ENCODE data around the gene KRTAP3-1. TPM values are rescaled to one million over a fixed set of nuclear protein-coding genes. Genes with fewer than 3 reads are reported as not detected.
"Not testable (repeated sequence)": the region's sequence is repeated elsewhere in the genome, so short reads cannot be mapped to it uniquely, and the experiment has no call there.

KRTAP3-1 gene
- polyA plus RNA-seq, 3 donors, result not detected

DNA sequence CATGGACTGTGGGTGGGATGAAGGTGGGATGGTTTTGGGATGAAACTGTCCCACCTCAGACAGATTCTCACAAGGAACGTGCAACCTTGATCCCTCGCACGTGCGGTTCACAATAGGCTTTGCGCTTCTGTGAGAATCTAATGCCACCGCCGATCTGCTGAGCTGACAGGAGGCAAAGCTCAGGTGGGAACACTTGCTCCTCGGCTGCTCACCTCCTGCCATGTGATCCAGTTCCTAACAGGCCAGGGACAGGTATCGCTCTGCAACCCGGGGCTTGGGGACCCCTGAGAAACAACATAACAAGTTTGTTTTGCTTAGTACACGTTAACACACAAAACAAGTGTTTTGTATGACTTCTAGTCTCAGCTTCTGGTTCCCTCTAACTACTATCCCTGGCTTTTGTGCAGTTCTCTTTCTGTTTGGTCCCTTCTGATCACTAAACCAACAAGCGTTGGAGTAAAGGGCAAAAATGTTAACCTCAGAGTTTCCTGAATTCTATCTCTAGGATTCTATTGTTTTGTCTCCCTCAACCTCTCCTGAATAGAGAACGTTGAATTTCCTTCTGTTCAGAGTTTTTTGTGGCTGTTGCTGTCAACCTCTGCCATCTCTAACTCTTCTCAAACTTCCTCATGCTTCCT lies 7.8 kb upstream of the KRTAP3-1 start:
- no peak for DNase-seq (ENCODE audit: low read depth in 3 of 3, low spot score in 2 of 3)

DNA sequence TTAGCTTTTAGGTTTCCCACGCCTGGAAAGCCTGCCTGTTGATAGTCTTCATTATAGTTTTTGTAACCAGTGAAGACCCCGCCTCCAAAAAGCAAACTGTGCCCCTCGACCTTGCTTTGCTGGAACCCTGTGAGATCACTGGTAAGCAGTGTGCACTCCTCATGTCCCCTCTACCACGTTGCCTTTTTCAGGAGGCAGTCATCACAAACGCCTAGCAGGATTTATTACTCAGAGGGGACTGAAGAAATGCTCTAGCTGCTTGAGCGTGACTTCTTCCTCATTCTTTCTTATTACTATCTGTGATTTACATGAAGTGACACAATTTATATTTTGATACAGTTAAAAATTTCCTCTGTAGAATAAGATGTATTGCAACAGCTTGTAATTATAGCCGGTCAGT lies 6.5 kb upstream of the KRTAP3-1 start:
- DNase-seq (ENCODE audit: low read depth in 3 of 3, low spot score in 2 of 3), result no peak

DNA sequence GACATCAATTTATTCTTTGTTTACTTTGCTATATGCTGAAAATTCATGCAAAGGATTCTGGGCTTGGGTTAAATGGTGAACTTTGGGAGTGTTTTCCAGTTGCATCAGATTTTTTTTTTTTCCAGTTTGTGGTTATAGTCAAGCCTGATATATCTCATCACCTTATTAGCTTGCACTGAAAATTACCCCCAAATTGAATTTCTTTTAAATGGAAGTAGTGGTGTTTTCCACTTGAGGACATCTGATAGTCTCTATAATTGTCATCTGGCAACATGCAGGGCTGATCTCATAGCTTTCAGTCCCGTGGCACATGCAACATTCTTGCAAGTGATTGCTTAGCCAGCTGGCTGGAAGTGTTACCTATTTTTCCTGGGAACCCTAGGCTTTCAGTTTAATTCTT lies 4.7 kb upstream of the KRTAP3-1 start:
- no peak for DNase-seq (ENCODE audit: low read depth in 3 of 3, low spot score in 2 of 3)

DNA sequence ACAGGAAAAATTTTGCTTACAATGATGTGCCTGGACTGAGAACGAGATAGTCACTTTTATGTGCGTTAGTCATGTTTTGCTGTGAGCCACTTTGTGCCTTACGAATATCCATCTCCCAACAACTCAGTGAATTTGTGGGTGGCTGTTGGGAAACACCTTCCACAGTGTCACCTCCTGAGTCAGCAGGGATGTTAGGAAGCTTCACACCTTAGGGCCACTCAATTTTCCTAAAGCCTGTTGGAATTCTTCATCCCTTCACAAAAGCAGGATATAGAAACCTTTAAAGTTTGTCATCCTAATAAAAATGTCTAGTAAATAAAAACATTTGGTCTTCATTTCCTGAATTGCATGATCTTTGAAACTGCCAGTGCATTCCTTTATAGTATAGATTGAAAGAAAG lies 4.3 kb upstream of the KRTAP3-1 start:
- no peak for DNase-seq (ENCODE audit: low read depth in 3 of 3, low spot score in 2 of 3)

DNA sequence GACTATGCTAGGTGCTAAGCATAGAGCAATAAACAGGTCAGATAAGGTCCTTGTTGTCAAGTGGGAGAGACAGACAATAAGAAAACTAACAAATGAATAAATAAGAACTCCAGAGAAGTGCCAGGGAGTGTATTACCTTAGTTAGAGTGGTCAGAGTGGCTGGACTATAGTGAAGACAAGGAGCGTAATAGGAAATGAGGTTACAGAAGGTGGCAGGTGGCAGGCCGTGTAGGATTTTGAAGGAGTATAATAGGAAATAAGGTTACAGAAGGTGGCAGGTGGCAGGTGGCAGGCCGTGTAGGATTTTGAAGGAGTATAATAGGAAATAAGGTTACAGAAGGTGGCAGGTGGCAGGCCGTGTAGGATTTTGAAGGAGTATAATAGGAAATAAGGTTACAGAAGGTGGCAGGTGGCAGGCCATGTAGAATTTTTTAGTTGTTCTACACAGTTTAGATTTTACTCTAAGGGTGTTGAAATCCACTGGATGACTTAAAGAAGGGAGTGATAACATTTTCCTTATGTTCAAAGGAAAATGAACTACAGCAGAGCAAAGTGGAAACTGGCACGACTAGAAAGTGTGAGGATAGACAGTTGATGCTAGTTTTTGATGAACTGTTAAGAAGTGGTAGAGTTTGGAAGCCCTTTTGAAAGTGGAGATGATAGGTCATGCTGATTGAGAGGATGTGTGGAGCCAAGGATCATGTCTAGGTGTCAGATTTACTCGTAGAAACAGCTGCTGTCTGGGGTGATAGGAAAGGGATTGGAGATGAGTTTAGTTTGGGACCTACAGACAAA lies 3.6 kb upstream of the KRTAP3-1 start:
- no peak for DNase-seq (ENCODE audit: low read depth in 3 of 3, low spot score in 2 of 3)

DNA sequence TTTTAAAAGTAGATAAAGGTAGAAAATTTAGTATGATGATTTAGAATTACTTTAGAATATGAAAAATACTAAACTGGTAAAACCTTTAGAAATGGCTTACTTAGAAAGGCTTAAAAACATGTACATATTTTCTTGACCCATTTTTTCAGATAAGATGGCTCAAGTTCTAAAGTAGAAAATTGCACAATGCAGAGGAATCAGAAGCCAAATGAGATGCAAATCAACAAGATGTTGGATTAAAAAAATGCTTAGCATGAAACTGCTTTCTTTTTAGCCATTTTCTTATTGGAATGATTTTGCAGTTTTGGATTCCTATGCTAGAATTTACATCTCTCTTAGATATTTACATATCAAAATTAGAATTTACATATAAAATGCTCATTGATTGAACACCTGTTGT lies 1.5 kb upstream of the KRTAP3-1 start:
- no peak for DNase-seq (ENCODE audit: low read depth in 3 of 3, low spot score in 2 of 3)

DNA sequence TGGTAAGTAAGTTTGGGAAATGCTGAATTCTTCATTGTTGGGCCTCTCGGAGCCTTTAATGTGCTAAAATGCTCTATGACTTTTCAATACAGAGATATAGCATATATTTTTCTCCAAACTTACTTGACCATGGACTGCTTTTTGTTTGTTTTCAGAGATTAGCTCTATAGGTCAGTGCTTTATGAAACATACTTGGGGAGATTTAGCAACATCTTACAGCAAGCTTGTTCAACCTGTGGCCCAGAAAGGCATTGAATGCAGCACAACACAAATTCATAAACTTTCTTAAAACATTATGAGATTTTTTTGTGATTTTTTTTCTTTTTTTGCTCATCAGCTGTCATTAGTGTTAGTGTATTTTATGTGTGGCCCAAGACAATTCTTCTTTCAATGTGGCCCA lies 1.0 kb upstream of the KRTAP3-1 start:
- no peak for DNase-seq (ENCODE audit: low read depth in 3 of 3, low spot score in 2 of 3)

DNA sequence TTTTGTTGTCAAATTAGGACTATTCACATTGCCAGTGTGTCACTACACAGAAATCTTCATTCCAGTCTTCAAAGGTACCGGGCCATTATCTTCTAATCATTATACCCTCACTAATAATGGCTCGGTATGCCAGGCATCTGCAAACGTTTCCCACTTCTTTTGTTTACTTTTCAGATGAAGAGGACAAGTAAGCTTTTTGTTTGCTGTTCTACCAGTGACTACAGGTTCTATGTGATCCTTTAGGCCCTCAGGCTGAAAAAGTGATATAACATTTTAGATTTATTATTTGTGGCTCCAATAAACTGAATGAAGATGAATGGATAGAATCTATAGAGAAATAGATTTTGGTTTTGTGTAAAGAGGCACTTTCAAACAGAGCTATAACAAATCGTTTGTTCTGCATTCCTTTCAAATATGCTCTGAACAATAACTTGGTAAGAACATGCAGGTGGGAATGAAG lies 403 bp upstream of the KRTAP3-1 start:
- no peak for DNase-seq (ENCODE audit: low read depth in 3 of 3, low spot score in 2 of 3)

DNA sequence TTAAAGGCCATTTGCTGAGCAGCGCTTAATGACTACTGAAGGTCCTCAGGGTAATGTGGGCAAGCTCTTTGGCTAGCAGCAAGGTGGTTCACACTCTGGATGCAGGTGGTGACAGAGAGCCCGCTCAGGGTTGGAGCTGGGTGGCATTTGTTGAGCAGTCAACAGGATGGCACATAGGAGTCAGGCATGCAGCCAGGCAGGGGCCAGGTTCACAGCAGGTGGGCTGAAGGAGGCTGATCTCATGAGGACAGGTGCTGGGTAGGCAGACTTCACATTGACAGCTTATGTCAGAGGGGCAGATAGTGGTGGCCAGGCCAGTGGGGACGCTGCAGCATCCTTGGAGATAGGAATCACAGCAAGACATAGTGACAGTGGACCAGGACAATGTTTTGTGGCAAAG lies 4.5 kb downstream of the KRTAP3-1 start:
- no peak for DNase-seq (ENCODE audit: low read depth in 3 of 3, low spot score in 2 of 3)

DNA sequence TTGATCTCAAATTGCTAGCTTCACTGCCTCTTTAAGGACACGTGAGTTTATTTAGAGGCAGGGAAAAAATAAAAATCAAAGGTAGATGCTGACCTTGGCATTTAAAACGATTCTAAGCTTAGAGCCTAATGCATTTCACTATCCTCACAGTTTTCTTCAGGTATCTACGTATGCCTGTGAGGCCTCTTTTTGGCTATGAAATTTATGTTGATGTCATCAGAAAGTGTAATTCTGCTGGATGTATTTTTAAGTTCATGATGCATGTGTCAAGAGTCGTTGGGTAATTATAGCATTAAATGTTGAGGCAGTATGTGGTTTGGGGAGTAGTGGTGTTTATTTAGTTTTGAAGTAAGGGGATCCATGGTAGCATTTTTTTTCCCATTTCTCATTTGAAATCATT lies 5.0 kb downstream of the KRTAP3-1 start:
- DNase-seq (ENCODE audit: low read depth in 3 of 3, low spot score in 2 of 3), result no peak

DNA sequence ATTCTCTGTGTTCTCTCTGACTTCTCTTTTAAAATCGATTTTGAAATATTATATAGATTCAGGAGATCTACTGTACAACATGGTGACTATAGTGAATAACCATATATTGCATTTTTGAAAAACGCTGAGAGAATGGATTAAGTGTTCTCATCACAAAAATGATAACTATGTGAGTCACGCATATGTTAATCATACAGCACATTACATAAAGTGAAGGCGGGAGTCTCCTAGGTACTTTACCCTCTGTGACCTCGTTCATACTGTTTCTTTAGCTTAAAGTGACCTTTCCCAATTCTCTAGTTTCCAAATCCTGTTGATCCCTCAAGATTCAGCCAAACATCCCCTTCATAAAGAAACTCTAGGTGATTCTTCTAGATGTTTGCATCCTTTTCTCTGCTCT lies 6.1 kb downstream of the KRTAP3-1 start:
- no peak for DNase-seq (ENCODE audit: low read depth in 3 of 3, low spot score in 2 of 3)

DNA sequence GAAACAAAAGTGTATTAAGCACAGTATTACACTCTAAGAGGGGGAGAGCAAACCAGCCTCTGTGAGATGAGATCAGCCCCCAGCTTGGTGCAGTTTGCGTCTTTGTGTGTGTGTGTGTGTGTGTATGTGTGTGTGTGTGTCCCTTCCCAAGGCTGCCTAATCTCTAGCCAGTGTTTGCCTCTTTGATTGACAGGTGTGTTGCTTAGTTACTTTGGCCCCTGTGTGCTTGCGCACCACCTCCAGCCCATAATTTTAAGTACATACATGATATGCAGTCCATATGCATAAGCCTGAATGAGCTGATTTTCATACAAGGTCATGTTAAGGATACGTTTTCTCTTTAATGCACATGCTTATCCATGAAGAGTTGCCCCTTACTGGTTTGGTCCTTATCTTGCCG lies 7.1 kb downstream of the KRTAP3-1 start:
- DNase-seq (ENCODE audit: low read depth in 3 of 3, low spot score in 2 of 3), result no peak

DNA sequence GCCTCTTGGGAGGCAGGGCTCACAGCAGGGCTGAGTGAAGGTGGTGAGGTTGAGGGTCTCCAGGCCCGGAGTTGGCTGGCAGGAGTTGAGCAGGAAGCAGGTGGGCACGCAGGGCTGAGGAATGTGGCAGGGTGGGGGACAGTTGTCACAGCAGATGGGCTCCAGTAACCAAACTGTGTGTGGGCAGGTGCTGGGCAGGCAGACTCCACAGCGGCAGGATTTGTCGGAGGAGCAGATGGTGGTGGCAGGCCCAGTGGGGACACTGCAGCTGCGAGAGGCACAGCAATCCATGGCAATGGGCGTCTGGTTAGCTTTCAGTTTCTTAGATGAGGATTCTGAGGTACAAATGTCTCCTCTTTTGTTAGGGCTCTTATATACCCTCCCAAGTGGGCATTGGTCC lies 9.4 kb downstream of the KRTAP3-1 start, which contains the start of gene KRTAP3-2:
KRTAP3-2 (minus strand) TSS at position 344 of the 400 bp plus-strand sequence; CDS start at position 291, 53 bp downstream.
- DNase-seq (ENCODE audit: low read depth in 3 of 3, low spot score in 2 of 3), result not testable (repeated sequence)

DNA sequence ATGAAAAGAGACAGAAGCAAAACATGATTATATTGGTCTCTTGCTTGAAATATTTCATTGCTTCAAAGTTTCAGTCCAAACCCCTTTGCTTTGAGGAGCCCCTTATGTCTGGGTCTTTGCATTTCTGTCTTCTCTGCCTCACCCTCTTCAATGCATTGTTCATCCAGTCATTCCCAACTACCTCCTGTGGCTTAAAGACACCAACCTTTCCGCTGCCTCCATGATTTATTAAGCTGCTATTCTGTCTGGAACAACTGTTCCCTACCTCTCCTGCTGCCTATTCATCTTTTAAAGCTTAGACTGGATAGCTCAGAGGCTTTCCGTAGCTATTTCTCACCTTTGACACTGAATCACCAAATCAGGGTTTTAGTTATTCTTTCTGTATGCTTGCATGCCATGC lies 11.6 kb downstream of the KRTAP3-1 start:
- DNase-seq (ENCODE audit: low read depth in 3 of 3, low spot score in 2 of 3), result no peak

DNA sequence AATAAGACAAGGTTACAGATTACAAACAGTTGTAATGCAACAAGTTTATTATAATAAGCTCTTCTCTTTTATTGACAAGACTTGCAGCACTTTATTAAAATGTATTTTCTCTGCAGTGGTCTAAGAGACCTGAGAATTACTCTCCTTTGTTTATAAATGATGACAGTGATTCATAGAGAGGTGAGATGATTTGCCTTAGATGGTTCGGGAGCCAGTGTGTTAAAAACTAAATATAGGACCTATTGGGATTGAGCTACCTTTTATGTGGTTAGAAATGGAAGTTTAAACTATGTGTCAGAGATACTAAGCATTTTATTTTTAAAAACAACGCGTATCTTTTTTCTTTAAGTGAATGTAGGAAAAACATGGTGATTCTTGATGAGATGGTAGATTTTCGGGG lies 12.1 kb downstream of the KRTAP3-1 start:
- DNase-seq (ENCODE audit: low read depth in 3 of 3, low spot score in 2 of 3), result no peak

DNA sequence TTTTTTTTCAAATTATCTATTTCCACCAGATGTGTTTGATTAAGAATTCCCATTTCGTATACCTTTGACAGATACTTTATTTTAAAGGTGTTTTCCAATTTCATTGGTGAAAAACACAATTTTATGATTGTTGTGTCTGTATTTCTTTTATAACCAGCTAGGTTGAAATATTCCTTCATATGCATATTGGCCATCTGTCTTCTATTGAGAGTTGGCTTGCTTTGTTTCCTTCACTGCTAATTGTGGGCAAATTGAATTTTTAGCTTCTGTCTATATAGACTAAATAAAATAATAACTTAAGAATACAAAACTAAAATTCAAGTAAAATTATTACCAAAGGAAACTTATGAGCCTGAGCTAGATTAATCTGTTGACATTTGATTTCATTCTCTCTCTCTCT lies 13.8 kb downstream of the KRTAP3-1 start:
- DNase-seq (ENCODE audit: low read depth in 3 of 3, low spot score in 2 of 3), result no peak

DNA sequence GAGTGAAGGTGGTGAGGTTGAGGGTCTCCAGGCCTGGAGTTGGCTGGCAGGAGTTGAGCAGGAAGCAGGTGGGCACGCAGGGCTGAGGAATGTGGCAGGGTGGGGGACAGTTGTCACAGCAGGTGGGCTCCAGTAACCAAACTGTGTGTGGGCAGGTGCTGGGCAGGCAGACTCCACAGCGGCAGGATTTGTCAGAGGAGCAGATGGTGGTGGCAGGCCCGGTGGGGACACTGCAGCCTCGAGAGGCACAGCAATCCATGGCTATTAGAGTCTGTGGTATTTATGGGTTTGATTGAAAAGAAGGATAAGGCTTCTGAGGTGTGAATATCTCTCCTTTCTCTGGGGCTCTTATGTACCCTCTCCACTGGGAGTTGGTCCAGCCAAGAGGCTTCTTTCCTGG lies 15.1 kb downstream of the KRTAP3-1 start, which contains the start of gene KRTAP3-3:
KRTAP3-3 (minus strand) TSS at position 326 of the 400 bp plus-strand sequence; CDS start at position 259, 67 bp downstream.
- no peak for DNase-seq (ENCODE audit: low read depth in 3 of 3, low spot score in 2 of 3)

DNA sequence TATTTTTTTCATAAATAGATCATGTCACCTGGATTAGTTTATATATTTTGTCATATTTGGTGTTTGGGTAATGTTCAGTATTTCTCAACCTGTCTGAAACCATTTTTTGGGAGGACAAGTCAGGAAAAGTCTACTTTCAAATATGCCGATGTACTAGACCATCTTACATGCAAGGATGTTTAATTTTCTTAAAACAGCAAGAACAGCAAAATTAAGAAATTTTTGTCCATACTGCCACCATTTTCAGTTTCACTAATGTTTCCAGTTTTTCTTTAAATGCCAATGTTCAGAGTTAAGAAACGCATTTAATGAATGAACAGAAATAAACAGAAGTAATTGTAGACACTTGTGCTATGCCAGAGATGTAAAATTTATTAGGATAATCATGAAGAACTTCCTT lies 15.8 kb downstream of the KRTAP3-1 start:
- no peak for DNase-seq (ENCODE audit: low read depth in 3 of 3, low spot score in 2 of 3)

DNA sequence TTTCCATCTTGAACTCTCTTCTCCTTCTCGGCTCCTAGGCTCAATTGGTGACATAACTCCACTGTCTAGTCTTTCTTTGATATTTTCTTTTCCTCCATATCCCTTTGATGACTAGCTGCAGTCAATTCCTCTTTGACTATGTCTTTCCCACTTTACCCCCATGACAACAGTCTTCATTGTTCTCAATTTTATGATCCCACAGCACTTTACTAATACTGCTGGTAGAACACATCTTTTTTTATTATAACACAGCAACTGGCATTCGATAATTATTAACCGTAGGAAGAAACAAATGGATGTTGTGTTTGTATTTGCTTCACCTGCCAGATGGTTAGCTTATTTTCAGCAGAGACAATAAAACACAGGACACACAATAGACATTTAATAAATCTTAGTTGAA lies 16.3 kb downstream of the KRTAP3-1 start:
- DNase-seq (ENCODE audit: low read depth in 3 of 3, low spot score in 2 of 3), result no peak

DNA sequence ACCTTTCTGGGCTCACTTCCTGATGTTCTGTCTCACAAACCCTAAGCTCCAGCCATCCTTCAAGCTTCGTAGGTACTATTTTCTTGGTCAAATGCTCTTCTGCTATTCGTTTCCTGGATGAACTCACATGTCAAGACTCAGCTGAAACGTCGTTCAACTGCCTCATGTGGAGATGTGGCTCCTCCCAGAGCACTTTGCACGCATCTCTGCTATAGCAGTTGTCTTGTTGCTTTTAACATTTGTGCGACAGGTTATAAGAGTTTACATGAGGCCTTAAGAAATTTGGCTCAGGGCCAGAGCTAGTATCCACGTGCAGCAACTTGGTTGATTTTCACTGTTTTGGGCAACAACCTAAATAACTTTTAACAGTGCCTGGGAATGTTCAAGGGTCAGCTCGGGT lies 22.0 kb downstream of the KRTAP3-1 start:
- DNase-seq (ENCODE audit: low read depth in 3 of 3, low spot score in 2 of 3), result no peak

DNA sequence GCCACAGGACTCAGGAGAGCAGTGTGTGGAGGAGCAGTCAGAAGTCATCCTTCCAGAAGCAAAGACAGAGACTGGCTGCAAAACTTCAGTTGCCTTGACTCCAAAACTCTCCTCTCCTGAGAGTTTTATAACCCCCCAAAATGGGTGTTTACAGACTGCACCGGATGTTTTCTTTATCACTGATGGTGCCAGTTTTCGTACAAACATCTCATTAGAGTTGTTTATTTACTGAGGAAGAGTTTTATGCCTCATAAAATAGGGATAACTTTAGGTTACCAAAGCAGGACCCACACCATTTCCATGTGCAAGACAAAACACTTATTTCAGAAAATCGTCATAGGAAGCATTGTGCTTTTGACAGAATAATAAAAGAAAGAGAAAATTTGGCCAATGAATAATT lies 24.7 kb downstream of the KRTAP3-1 start, which contains the start of gene KRT40:
KRT40 (minus strand) TSS at position 101 of the 400 bp plus-strand sequence; CDS start at position 48, 53 bp downstream.
- no peak for DNase-seq (ENCODE audit: low read depth in 3 of 3, low spot score in 2 of 3)

DNA sequence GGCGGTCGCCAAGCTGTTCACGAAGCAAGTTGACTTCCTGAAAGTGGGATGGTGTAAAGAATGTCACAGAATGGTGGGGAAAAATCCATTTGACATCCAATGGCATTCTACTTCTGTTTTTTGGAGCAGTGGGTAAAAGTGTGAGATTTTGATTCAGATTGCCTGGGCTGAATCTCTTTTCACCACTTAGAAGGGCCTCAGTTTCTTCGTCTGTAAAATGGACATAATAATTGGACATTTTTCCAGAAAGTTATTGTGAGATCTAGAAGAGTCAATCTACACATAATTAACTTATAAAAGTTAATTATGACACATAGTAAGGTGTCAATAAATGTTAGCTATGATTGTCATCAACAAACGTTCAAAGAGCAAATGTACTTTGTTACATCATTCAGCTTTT lies 27.8 kb downstream of the KRTAP3-1 start:
- DNase-seq (ENCODE audit: low read depth in 3 of 3, low spot score in 2 of 3), result no peak

All from right renal cortex interstitium (tissue), 3 donors.